ENCODE results near the gene LRP1-AS. TPM values are rescaled to one million over a fixed set of nuclear protein-coding genes. Genes with fewer than 3 reads are reported as not detected.

The LRP1-AS gene
- total RNA-seq, 1 donor from 2014 or later = not detected

DNA sequence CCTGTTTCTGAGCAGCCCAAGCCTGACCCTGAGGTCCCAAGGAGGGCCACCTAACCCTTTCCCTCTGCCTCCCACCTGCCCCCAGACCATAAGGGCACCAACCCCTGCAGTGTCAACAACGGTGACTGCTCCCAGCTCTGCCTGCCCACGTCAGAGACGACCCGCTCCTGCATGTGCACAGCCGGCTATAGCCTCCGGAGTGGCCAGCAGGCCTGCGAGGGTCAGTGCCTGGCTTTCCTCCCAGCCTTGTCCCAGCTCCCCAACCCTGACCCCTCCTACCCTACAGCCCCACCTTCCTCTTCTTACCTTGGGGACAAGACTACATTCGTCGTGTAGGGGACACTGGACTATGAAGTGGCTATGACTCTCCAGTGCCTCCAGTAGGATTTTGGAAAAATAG, 33.7 kb upstream of the LRP1-AS start:
- FAIRE-seq (no peak), DNase-seq (ENCODE audit: low spot score in 2 of 2) (no peak)

DNA sequence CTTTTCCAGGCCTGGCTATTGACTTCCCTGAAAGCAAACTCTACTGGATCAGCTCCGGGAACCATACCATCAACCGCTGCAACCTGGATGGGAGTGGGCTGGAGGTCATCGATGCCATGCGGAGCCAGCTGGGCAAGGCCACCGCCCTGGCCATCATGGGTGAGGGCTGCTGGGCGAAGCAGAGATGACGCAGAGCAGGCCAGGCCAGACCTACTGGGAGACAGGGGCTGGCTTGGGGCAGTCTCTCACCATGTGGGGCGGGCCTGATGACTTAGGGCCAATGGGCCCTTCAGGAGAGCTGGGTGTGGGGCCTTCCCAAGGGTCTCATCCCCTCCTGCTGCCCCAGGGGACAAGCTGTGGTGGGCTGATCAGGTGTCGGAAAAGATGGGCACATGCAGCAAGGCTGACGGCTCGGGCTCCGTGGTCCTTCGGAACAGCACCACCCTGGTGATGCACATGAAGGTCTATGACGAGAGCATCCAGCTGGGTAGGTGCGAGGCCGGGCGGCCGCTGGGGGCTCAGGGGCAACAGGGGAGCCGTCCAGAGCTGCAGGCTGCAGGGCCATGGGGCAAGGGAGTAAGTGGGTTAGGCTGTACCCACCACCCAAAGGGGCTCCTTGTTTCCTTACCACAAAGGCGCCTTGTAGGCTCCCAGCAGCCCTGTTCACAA, 33.0 kb upstream of the LRP1-AS start:
- no peak for FAIRE-seq
- no peak for DNase-seq (ENCODE audit: low spot score in 2 of 2)

DNA sequence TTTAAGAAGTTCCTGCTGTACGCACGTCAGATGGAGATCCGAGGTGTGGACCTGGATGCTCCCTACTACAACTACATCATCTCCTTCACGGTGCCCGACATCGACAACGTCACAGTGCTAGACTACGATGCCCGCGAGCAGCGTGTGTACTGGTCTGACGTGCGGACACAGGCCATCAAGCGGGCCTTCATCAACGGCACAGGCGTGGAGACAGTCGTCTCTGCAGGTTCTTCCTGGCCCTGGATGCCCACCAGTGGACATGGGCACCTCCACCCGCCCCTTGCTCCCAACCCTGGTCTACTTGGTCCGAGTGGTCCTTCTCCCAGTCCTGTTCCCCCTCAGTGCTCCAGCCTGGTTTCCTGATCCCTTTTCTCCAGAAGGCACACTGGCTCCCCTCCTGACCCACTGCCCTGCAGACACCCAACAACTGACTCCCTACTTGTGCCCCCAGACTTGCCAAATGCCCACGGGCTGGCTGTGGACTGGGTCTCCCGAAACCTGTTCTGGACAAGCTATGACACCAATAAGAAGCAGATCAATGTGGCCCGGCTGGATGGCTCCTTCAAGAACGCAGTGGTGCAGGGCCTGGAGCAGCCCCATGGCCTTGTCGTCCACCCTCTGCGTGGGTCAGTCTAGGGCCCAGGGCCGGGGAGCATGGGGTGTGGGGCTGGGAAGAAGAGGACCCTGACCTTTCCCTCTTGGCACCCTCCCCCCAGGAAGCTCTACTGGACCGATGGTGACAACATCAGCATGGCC, 32.1 kb upstream of the LRP1-AS start:
- FAIRE-seq = no peak
- DNase-seq (ENCODE audit: low spot score in 2 of 2) = no peak

DNA sequence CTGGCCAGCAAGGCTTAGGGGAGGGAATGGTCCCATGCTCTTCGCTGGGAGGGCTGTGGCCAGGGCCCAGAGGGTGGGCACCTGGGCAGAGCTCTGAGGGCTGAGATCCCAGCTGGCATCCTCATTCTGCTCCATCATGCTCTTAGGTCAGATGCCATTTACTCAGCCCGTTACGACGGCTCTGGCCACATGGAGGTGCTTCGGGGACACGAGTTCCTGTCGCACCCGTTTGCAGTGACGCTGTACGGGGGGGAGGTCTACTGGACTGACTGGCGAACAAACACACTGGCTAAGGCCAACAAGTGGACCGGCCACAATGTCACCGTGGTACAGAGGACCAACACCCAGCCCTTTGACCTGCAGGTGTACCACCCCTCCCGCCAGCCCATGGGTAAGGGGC, 30.8 kb upstream of the LRP1-AS start:
- DNase-seq (ENCODE audit: low spot score in 2 of 2) = no peak
- FAIRE-seq = no peak

DNA sequence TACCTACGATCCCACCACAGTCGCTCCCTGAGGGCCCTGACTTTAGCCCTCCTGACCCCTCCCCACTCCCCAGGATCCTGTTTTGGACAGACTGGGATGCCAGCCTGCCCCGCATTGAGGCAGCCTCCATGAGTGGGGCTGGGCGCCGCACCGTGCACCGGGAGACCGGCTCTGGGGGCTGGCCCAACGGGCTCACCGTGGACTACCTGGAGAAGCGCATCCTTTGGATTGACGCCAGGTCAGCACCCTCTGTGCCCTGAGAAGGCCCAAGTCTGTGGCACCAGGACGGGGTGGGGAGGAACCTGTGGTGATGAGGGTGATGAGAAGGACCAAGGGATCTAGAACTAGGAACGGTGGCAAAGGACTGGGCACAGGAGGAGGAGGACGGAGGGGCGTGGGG, 29.9 kb upstream of the LRP1-AS start:
- no peak for FAIRE-seq
- no peak for DNase-seq (ENCODE audit: low spot score in 2 of 2)

DNA sequence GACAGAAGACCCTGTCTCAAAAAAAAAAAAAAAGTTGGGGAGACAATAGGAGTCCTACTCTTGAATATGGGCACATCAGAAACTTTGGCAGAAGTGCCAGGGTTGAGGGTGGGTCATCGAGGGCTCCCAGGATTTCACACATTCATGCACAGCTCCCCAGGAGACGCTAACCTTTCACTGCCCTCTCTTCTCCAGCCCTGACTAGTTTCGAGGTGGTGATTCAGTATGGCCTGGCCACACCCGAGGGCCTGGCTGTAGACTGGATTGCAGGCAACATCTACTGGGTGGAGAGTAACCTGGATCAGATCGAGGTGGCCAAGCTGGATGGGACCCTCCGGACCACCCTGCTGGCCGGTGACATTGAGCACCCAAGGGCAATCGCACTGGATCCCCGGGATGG, 29.4 kb upstream of the LRP1-AS start:
- FAIRE-seq (no peak), DNase-seq (ENCODE audit: low spot score in 2 of 2) (no peak)

DNA sequence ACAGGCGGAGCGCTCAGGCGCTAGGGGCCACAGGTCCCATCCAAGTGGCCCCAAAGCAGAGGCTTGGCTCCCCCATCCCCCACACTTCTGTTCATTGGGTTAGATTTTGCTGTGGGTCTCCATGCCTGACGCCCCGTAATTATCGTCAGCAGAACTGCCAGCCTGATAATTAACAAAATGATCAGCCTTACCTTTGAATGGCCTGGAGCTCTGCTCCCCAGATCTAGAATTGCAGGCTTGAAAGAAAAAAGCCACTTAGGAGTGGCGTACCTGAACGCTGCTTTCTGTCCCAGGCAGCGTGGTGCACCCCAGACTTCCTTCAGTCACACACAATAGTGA, 28.7 kb upstream of the LRP1-AS start:
- FAIRE-seq (no peak), DNase-seq (ENCODE audit: low spot score in 2 of 2) (no peak)

DNA sequence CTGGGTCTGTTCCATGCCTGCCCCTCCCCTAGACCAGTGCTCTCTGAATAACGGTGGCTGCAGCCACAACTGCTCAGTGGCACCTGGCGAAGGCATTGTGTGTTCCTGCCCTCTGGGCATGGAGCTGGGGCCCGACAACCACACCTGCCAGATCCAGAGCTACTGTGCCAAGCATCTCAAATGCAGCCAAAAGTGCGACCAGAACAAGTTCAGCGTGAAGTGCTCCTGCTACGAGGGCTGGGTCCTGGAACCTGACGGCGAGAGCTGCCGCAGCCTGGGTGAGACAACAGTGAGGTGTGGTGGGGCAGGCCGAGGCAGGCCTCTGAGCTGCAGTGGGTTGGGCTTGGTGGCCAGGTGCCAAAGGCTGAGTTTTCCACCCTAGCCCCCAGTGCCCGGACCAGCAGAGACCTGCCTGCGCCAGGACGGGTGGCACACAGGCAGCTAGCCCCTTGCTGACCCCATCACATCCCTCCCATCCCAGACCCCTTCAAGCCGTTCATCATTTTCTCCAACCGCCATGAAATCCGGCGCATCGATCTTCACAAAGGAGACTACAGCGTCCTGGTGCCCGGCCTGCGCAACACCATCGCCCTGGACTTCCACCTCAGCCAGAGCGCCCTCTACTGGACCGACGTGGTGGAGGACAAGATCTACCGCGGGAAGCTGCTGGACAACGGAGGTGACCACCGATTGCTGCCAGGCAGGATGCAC, 28.2 kb upstream of the LRP1-AS start:
- DNase-seq (ENCODE audit: low spot score in 2 of 2) (peak; percentile 59 to 77), FAIRE-seq (no peak)

DNA sequence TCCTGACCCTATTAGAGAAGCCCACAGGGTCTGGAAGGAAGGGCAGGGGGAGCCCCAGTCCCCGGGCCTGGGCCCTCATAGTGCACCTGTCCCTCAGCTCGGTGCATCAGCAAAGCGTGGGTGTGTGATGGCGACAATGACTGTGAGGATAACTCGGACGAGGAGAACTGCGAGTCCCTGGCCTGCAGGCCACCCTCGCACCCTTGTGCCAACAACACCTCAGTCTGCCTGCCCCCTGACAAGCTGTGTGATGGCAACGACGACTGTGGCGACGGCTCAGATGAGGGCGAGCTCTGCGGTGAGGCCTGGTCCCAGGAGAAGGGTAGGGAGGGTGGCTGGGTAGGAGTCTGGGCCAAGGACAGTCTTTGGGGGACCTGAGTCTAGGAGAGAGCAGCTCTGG, 26.3 kb upstream of the LRP1-AS start:
- DNase-seq (ENCODE audit: low spot score in 2 of 2) (no peak), FAIRE-seq (no peak)

DNA sequence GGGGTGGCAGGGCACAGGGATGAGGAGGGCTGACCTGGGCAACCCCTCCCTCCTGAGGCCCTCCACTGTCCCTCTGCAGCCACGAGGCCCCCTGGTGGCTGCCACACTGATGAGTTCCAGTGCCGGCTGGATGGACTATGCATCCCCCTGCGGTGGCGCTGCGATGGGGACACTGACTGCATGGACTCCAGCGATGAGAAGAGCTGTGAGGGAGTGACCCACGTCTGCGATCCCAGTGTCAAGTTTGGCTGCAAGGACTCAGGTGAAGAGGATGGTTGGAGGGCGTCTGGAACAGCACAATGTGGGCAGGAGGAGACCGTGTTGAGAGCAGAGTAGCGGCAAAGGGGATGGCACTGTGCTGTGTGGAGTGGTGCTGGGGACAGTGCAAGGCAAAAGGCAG, 25.7 kb upstream of the LRP1-AS start:
- FAIRE-seq = no peak
- no peak for DNase-seq (ENCODE audit: low spot score in 2 of 2)

DNA sequence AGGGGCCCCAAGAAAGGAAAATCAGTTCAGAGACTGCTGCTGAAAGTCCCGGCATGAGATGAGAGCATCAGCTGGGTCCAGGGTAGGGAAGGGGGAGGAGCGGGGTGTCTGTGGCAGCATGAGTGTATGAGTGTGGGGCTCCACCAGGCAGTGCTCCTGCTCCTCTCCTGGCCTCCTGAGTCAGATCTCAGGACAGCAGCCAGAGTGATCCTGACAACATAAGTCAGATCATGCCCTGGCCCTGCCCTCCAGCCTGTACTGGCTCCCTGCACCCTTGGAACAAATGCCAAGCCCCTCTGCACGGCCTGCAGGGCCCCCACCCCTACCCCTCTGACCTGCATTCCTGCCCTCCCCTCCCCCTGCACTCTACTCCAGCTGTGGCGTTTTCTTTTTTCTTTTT, 24.2 kb upstream of the LRP1-AS start:
- DNase-seq (ENCODE audit: low spot score in 2 of 2) (no peak), FAIRE-seq (no peak)

DNA sequence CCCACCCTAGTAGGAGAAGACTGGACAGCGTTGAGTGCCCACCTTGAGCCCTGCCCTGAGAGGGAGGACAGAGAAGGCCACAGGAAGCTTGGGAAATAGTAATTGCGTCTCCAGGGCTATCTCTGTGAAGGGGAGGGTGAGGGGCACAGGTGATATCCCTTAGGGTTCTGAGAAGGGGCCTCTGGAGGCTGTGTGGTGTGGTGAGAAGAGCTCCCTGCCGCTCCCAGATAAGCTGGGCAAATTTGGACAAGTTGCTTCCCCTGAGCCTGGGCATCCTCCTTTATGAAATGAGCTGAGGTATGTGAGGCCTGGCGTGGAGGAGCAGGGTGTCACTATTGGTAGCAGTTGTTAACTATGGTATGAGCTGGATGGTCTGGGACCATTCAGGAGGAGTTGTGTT, 23.5 kb upstream of the LRP1-AS start:
- FAIRE-seq = no peak
- DNase-seq (ENCODE audit: low spot score in 2 of 2) = no peak

DNA sequence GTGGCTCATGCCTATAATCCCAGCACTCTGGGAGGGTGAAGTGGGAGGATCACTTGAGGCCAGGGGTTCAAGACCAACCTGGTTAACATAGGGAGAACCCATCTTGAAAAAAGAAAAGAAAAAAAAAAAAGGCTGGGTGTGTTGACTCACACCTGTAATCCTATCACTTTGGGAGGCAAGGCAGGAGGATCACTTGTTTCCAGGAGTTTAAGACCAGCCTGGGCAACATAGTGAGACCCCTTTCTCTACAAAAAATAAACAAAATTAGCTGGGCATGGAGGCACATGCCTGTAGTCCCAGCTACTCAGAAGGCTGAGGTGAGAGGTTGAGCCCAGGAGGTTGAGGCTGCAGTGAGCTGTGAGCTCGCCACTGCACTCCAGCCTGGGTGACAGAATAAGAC, 23.0 kb upstream of the LRP1-AS start:
- FAIRE-seq (no peak), DNase-seq (ENCODE audit: low spot score in 2 of 2) (no peak)

DNA sequence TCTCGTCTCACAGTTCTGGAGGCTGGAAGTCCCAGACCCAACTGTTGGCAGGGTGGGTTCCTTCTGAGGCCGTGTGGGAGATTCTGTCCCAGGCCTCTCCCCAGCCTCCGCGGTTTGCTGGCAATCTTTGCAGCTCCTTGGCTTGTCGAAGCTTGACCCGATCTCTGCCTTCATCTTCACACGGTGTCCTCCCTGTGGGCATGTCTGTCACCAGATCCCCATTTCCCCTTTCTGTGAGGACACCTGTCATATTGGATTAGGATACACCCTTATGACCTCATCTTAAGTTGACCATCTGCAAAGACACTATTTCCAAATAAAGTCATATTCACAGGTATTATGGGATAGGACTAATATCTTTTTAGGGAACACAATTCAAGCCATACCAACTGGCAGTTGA, 22.6 kb upstream of the LRP1-AS start:
- DNase-seq (ENCODE audit: low spot score in 2 of 2) = no peak
- FAIRE-seq = no peak

DNA sequence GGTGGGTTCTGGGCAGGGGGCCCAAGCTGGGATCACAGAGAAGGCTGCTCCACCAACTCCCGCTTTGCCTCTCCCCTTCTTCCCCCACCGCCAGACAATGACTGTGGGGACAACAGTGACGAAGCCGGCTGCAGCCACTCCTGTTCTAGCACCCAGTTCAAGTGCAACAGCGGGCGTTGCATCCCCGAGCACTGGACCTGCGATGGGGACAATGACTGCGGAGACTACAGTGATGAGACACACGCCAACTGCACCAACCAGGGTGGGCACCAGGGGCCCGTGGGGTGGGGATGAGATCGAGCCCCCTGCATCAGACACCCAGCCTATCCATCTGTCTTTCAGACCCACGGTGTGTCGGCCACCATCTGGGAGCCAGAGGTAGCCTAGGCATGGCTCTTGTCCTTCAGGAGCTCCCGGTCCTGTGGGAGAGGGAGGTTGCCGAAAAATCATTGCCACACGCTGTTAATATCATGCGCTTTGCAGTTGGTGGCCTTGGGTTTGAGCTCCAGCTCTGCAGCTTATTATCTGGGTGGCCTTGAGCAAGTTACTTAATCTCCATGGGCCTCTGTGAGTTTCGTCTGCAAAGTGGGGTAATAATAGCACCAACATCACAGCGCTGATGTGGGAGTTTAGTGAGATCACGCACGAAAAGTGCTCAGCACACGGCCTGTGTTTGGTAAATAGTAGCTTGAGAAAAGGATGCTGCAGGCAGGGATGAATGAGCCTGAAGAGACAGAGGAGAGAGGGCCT, 21.8 kb upstream of the LRP1-AS start:
- no peak for FAIRE-seq

DNA sequence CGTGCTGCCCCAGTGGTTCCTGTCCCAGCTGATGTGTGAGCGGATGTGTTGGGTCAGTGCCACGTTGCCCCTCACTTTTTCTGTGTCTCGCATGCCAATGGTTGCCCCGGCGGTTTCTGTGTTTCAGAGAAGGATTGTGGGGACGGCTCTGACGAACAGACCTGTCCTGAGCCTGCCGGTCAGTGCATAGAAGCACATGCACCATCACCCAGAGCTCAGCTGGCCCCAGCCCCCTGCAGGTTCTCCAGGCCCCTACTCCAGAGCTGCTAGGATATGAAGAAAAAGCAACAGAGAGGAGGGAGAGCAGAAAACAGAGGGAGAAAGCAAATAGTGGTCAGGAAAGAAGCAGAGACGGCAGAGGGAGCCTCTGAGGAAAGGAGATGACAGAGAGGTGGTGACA, 20.6 kb upstream of the LRP1-AS start:
- FAIRE-seq = no peak
- no peak for DNase-seq (ENCODE audit: low spot score in 2 of 2)

More for the DNA sequence above, 21.8 kb upstream of the LRP1-AS start:
- no peak for DNase-seq (ENCODE audit: low spot score in 2 of 2)

DNA sequence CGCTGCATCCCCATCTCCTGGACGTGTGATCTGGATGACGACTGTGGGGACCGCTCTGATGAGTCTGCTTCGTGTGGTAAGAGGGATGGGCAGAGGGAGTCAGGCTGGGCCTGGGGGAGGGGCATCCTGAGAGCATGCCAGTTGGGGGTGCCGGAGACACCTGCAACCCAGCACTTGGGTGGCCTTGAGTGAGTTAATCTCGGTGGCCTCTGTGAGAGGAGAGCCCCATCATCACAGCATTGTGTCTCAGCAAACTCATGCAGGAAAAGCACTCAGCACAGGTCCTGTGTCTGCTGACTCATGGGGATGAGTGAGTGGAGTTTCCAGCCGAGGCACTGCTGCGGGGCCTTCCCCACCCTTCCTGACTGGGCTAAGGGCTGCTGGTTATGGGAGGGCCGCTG, 19.6 kb upstream of the LRP1-AS start:
- no peak for FAIRE-seq

DNA sequence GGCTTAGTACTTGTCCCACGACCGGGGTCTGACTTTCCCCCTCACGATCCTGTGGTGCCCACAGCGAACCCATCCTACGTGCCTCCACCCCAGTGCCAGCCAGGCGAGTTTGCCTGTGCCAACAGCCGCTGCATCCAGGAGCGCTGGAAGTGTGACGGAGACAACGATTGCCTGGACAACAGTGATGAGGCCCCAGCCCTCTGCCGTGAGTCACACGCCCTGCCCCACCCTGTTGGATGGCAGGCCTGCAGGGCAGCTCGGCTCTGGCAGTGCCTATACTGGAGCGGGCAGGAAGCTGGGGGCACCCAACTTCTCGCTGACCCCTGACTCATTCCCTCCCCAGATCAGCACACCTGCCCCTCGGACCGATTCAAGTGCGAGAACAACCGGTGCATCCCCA, 18.3 kb upstream of the LRP1-AS start:
- DNase-seq (ENCODE audit: low spot score in 2 of 2) = no peak
- no peak for FAIRE-seq

More for the DNA sequence above, 19.6 kb upstream of the LRP1-AS start:
- no peak for DNase-seq (ENCODE audit: low spot score in 2 of 2)

DNA sequence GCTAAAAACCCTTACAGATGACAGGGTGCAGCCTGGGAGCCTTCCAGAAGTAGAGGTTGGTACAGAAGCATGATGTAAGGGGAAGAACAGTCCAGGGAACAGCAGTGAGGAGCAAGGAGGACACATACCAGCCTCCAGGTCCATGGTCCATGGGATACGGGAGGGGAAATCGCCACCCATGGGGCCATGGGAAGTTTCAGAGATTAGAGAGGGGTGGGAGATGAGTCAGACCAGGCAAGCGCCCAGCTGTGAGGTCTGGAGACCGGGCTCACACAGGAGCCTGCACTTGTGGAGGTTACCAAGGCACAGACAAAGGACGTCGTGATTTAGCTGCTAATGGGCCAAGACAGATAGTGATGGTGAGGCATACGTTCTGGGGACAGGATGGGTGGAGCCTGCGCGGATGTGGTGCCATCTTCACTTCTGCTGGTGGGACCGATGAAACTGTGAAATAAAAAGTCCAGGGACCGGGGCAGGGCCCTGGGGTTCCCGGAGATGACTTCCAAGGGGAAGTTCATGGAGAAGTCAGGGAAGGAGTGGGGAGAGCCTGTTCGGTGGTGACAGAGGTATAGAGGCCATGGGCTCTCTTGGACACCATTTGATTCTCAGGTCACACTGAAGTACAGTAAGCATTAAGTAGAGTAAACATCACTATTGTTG, 17.7 kb upstream of the LRP1-AS start:
- DNase-seq (ENCODE audit: low spot score in 2 of 2) (no peak), FAIRE-seq (no peak)

DNA sequence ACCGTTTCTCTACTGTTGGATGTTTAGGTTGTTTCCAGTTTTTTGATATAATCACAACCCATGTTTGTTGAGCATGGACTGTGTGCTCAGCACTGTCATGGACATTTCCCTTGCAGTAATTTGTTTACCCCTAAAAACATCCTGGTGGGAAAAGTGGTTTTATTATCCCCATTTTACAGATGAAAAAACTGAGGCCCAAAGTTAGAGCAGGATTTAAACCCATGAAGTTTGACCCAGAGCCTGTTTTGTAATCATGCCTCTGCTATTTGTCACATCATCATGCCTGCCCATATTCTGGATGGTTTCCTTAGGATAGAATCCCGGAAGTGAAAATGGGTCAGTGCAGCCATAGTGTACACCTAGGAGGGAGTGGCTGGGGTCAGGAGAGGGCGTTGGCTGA, 17.0 kb upstream of the LRP1-AS start:
- no peak for FAIRE-seq
- no peak for DNase-seq (ENCODE audit: low spot score in 2 of 2)

All from frontal cortex (tissue), 4 donors.